ENCODE results near the gene TRIO.

TRIO gene

DNA sequence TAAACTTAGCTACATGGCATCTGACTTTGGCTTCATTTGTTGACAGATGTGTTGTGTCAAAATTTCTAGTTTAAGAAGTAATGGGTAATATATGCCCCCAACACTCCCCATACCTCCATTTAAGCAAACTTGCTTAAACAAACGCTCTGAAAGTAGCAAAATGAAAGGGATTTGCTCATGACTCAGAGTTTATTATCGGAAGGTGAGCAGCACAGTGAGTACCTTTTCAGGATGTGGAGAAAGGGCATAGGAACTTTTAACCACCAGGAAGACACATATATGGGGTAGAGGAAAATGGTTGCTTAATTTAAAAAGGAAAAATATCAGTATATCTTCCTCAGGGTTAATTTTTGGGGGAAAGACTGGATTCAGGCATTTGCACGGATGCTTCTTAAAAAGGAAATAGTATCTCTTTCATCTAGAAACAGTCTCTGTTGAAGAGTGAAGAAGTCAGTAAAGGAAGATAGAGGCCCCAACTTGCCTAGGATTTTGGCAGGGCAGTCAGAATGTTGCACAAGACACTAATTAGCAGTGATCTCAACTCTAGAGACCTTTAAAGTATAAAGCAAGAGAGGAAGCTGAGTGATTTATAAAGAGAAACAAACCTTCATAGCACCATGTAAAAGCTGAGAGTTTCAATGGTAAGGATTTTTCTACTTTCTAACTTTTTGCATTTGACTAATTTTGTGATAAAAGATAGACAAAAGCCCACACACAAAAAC lies 155.1 kb downstream of the TRIO start:
- TF ChIP-seq TOX (CRISPR knock-in tag; IDR thresholded peaks at IDR 0.05; ENCODE audit: borderline replicate concordance) (no peak), PPARA (CRISPR knock-in tag; IDR thresholded peaks at IDR 0.05; ENCODE audit: borderline replicate concordance) (no peak), BACH2 (CRISPR knock-in tag; IDR thresholded peaks at IDR 0.05; ENCODE audit: borderline replicate concordance) (no peak), PATZ1 (CRISPR knock-in tag; IDR thresholded peaks at IDR 0.05; ENCODE audit: borderline replicate concordance) (no peak), GLIS3 (CRISPR knock-in tag; IDR thresholded peaks at IDR 0.05) (no peak), SNAI2 (CRISPR knock-in tag; IDR thresholded peaks at IDR 0.05) (no peak), ZNF8 (CRISPR knock-in tag; IDR thresholded peaks at IDR 0.05) (no peak), OSR1 (CRISPR knock-in tag; IDR thresholded peaks at IDR 0.05) (no peak), RARB (CRISPR knock-in tag; IDR thresholded peaks at IDR 0.05) (no peak), ESRRG (CRISPR knock-in tag; IDR thresholded peaks at IDR 0.05) (no peak), ZFP30 (CRISPR knock-in tag; IDR thresholded peaks at IDR 0.05) (no peak), ZFP3 (CRISPR knock-in tag; IDR thresholded peaks at IDR 0.05) (no peak), ZNF565 (CRISPR knock-in tag; conservative IDR thresholded peaks at IDR 0.05; ENCODE audit: low read depth) (no peak), CSDC2 (CRISPR knock-in tag; IDR thresholded peaks at IDR 0.05) (no peak), ARNTL (CRISPR knock-in tag; IDR thresholded peaks at IDR 0.05; ENCODE audit: borderline replicate concordance, low read depth) (no peak), ISL1 (CRISPR knock-in tag; IDR thresholded peaks at IDR 0.05) (no peak)
- TF ChIP-seq, protein P1, sequence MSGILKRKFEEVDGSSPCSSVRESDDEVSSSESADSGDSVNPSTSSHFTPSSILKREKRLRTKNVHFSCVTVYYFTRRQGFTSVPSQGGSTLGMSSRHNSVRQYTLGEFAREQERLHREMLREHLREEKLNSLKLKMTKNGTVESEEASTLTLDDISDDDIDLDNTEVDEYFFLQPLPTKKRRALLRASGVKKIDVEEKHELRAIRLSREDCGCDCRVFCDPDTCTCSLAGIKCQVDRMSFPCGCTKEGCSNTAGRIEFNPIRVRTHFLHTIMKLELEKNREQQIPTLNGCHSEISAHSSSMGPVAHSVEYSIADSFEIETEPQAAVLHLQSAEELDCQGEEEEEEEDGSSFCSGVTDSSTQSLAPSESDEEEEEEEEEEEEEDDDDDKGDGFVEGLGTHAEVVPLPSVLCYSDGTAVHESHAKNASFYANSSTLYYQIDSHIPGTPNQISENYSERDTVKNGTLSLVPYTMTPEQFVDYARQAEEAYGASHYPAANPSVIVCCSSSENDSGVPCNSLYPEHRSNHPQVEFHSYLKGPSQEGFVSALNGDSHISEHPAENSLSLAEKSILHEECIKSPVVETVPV (CRISPR knock-in tag; IDR thresholded peaks at IDR 0.05) = no peak
- TF ChIP-seq, protein P2, sequence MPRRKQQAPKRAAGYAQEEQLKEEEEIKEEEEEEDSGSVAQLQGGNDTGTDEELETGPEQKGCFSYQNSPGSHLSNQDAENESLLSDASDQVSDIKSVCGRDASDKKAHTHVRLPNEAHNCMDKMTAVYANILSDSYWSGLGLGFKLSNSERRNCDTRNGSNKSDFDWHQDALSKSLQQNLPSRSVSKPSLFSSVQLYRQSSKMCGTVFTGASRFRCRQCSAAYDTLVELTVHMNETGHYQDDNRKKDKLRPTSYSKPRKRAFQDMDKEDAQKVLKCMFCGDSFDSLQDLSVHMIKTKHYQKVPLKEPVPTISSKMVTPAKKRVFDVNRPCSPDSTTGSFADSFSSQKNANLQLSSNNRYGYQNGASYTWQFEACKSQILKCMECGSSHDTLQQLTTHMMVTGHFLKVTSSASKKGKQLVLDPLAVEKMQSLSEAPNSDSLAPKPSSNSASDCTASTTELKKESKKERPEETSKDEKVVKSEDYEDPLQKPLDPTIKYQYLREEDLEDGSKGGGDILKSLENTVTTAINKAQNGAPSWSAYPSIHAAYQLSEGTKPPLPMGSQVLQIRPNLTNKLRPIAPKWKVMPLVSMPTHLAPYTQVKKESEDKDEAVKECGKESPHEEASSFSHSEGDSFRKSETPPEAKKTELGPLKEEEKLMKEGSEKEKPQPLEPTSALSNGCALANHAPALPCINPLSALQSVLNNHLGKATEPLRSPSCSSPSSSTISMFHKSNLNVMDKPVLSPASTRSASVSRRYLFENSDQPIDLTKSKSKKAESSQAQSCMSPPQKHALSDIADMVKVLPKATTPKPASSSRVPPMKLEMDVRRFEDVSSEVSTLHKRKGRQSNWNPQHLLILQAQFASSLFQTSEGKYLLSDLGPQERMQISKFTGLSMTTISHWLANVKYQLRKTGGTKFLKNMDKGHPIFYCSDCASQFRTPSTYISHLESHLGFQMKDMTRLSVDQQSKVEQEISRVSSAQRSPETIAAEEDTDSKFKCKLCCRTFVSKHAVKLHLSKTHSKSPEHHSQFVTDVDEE (CRISPR knock-in tag; IDR thresholded peaks at IDR 0.05) = no peak
- TF ChIP-seq, protein P3, sequence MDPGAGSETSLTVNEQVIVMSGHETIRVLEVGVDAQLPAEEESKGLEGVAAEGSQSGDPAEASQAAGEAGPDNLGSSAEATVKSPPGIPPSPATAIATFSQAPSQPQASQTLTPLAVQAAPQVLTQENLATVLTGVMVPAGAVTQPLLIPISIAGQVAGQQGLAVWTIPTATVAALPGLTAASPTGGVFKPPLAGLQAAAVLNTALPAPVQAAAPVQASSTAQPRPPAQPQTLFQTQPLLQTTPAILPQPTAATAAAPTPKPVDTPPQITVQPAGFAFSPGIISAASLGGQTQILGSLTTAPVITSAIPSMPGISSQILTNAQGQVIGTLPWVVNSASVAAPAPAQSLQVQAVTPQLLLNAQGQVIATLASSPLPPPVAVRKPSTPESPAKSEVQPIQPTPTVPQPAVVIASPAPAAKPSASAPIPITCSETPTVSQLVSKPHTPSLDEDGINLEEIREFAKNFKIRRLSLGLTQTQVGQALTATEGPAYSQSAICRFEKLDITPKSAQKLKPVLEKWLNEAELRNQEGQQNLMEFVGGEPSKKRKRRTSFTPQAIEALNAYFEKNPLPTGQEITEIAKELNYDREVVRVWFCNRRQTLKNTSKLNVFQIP (CRISPR knock-in tag; IDR thresholded peaks at IDR 0.05; ENCODE audit: borderline replicate concordance, low read depth) = no peak
- no peak for ATAC-seq

DNA sequence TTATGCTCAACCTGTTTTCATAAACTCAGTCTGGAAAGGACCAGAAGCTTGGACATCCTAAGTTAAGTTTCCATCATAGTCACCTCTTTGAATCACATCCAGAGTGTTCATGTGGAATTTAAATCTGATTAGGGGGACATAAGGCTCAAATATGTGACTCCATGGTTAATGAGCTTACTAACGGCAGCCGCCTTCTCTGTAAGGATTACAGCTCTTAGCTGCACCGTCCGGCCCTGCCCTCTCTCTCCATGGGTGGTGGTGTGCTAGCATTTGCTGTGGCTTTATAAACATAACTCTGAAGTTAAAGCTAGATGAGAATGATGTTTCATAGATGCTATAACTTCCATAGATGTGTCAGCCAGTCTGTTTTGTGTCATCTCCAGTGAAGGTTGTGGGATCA lies 156.5 kb downstream of the TRIO start:
- no peak for ATAC-seq
- TF ChIP-seq, protein P1 (CRISPR knock-in tag; IDR thresholded peaks at IDR 0.05) = no peak
- TF ChIP-seq ISL1 (CRISPR knock-in tag; IDR thresholded peaks at IDR 0.05) (no peak), CSDC2 (CRISPR knock-in tag; IDR thresholded peaks at IDR 0.05) (no peak), RARB (CRISPR knock-in tag; IDR thresholded peaks at IDR 0.05) (no peak), ZNF8 (CRISPR knock-in tag; IDR thresholded peaks at IDR 0.05) (no peak), ARNTL (CRISPR knock-in tag; IDR thresholded peaks at IDR 0.05; ENCODE audit: borderline replicate concordance, low read depth) (no peak), PATZ1 (CRISPR knock-in tag; IDR thresholded peaks at IDR 0.05; ENCODE audit: borderline replicate concordance) (no peak), PPARA (CRISPR knock-in tag; IDR thresholded peaks at IDR 0.05; ENCODE audit: borderline replicate concordance) (no peak), BACH2 (CRISPR knock-in tag; IDR thresholded peaks at IDR 0.05; ENCODE audit: borderline replicate concordance) (no peak), ESRRG (CRISPR knock-in tag; IDR thresholded peaks at IDR 0.05) (no peak), SNAI2 (CRISPR knock-in tag; IDR thresholded peaks at IDR 0.05) (no peak), TOX (CRISPR knock-in tag; IDR thresholded peaks at IDR 0.05; ENCODE audit: borderline replicate concordance) (no peak), ZC3H10 (CRISPR knock-in tag; IDR thresholded peaks at IDR 0.05) (no peak), TCF4 (CRISPR knock-in tag; IDR thresholded peaks at IDR 0.05; ENCODE audit: borderline replicate concordance) (no peak)
- TF ChIP-seq, protein P3 (CRISPR knock-in tag; IDR thresholded peaks at IDR 0.05; ENCODE audit: borderline replicate concordance, low read depth) = no peak
- TF ChIP-seq, protein P2 (CRISPR knock-in tag; IDR thresholded peaks at IDR 0.05) = no peak
